ENCODE measurements around the gene DNMT3B.

- TF ChIP-seq POLR2A (IDR thresholded peaks at IDR 0.05) (no peak), CTCF (IDR thresholded peaks at IDR 0.05 in 4 of 5, conservative IDR thresholded peaks at IDR 0.05 in 1 of 5) (no peak)
Observed at GRCh38 chr20:32764005-32764960, 2.1 kb downstream of the DNMT3B start.

Data from gastrocnemius medialis (tissue), 4 donors.